Parathyroid adenoma (tissue), 2 donors: ENCODE data around the gene BTN3A1.
A peak's percentile ranks its signal among the peaks of the same experiment; 100 is the strongest.
"Not testable (repeated sequence)": the region's sequence is repeated elsewhere in the genome, so short reads cannot be mapped to it uniquely, and the experiment has no call there.

Experiments used
- H2AFZ ChIP-seq: fragments of 300-600 bp; sonication (generic); one replicate; pipeline ENCODE4 v1.7.0; 2017; ENCODE audit warnings: antibody characterized with exemption, mild to moderate bottlenecking
- H3K27ac ChIP-seq: fragments of 300-600 bp; sonication (generic); one replicate; pipeline ENCODE4 v1.7.0; 2017
- H3K27me3 ChIP-seq: fragments of 300-600 bp; sonication (generic); one replicate; pipeline ENCODE4 v1.7.0; 2017; ENCODE audit warnings: low read length; ENCODE audit not compliant: control insufficient read depth, insufficient read depth
- H3K36me3 ChIP-seq: fragments of 300-600 bp; sonication (generic); one replicate; pipeline ENCODE4 v1.7.0; 2017; ENCODE audit warnings: low read length; ENCODE audit not compliant: control insufficient read depth, insufficient read depth
- H3K4me1 ChIP-seq: fragments of 300-600 bp; sonication (generic); one replicate; pipeline ENCODE4 v1.7.0; 2017; ENCODE audit warnings: control low read depth
- H3K4me2 ChIP-seq: fragments of 300-600 bp; sonication (generic); one replicate; pipeline ENCODE4 v1.7.0; 2017; ENCODE audit warnings: low read length
- H3K4me3 ChIP-seq: fragments of 300-600 bp; sonication (generic); one replicate; pipeline ENCODE4 v1.7.0; 2017; ENCODE audit warnings: low read depth, low read length
- H3K79me2 ChIP-seq: fragments of 300-600 bp; sonication (generic); one replicate; pipeline ENCODE4 v1.7.0; 2017; ENCODE audit warnings: control low read depth
- H3K9ac ChIP-seq: fragments of 300-600 bp; sonication (generic); one replicate; pipeline ENCODE4 v1.7.0; 2017; ENCODE audit warnings: mild to moderate bottlenecking
- H3K9me3 ChIP-seq: fragments of 300-600 bp; sonication (generic); one replicate; pipeline ENCODE4 v1.7.0; 2017; ENCODE audit warnings: low read length; ENCODE audit not compliant: control insufficient read depth
- TF ChIP-seq, protein P1 (sequence below): fragments of 300-600 bp; sonication (generic); IDR thresholded peaks from one replicate; pipeline ENCODE4 v1.7.0; 2017; ENCODE audit warnings: antibody characterized with exemption, mild to moderate bottlenecking
- donor health status: primary hyperparathyroidism.

BTN3A1 gene

DNA sequence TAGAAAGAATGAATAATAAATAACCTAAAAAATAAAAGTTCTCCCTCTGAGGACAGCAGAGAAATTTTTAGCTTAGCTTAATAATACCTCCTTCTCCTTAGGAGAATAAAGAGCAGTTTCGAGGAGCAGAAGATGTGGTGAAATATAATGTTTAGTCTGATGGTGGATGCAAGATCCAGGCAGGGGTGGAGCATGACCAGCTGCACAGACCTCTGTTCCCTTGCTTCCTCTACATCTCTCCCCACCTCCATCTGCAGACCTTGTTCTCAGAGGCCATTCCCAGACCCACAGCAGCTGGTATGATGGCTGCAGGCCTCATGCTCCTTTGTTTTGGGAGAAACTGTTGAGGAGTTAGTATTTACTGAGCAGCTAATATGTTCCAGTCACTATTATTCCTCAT lies 35.6 kb upstream of the BTN3A1 start:
- Histone ChIP-seq H3K4me1 (peaks cover 2% of the 10 kb centered on the region), H3K9ac (no peak overlapping the region), H3K4me2 (no peak overlapping the region), H2AFZ (no peak overlapping the region), H3K36me3 (no peaks in the 10 kb centered on the region), H3K27ac (no peak overlapping the region), H3K4me3 (peak overlapping the region; percentile 27), H3K9me3 (no peaks in the 10 kb centered on the region), H3K27me3 (no peaks in the 10 kb centered on the region), H3K79me2 (no peaks in the 10 kb centered on the region)
- TF ChIP-seq, protein P1, sequence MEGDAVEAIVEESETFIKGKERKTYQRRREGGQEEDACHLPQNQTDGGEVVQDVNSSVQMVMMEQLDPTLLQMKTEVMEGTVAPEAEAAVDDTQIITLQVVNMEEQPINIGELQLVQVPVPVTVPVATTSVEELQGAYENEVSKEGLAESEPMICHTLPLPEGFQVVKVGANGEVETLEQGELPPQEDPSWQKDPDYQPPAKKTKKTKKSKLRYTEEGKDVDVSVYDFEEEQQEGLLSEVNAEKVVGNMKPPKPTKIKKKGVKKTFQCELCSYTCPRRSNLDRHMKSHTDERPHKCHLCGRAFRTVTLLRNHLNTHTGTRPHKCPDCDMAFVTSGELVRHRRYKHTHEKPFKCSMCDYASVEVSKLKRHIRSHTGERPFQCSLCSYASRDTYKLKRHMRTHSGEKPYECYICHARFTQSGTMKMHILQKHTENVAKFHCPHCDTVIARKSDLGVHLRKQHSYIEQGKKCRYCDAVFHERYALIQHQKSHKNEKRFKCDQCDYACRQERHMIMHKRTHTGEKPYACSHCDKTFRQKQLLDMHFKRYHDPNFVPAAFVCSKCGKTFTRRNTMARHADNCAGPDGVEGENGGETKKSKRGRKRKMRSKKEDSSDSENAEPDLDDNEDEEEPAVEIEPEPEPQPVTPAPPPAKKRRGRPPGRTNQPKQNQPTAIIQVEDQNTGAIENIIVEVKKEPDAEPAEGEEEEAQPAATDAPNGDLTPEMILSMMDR: no peak

DNA sequence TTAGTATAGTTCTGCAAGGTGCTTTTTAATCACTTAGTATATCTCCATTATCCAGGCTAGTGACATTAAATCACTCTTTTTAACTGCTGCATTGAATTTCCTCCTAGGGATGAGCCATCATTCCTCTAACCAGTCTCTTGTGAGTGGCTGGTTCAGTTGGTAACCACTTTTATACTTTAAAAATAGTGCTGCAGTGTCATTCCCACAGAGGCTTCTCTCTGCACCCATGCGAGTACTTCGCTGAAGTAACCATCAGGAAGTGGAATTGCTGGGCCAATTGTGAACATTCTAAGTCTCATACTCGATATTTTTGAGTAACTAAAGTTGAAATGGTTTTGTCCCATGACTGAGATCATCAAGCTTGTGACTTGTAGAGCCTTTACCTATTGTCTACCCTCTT lies 35.0 kb upstream of the BTN3A1 start:
- TF ChIP-seq, protein P1: no peak
- H3K27me3 ChIP-seq: no peaks in the 10 kb centered on the region
- no peak overlapping the region for H2AFZ ChIP-seq
- no peaks in the 10 kb centered on the region for H3K36me3 ChIP-seq
- H3K9ac ChIP-seq: no peak overlapping the region
- no peak overlapping the region for H3K27ac ChIP-seq
- H3K4me3 ChIP-seq: no peak overlapping the region
- no peak overlapping the region for H3K4me2 ChIP-seq
- H3K9me3 ChIP-seq: no peaks in the 10 kb centered on the region
- H3K79me2 ChIP-seq: no peaks in the 10 kb centered on the region
- H3K4me1 ChIP-seq: peaks cover 2% of the 10 kb centered on the region

DNA sequence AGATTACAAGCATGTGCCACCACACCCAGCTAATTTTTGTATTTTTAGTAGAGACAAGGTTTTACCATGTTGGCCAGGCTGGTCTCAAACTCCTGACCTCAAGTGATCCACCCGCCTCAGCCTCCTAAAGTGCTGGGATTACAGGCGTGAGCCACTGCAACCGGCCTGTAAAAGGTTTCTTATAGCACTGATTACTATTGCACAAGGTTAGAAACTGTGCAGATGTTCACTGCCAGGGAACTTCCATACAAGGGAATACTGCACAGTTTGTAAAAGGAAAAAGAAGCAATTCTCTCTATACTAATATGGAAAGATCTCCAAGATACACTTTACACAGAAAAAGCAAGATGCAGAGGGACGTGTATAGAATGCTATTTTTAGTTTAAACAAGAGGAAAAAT lies 30.3 kb upstream of the BTN3A1 start:
- H3K4me3 ChIP-seq, H3K27ac ChIP-seq, H3K4me1 ChIP-seq, H3K9me3 ChIP-seq, H2AFZ ChIP-seq, H3K79me2 ChIP-seq, H3K4me2 ChIP-seq, H3K36me3 ChIP-seq, H3K27me3 ChIP-seq, H3K9ac ChIP-seq: not testable (repeated sequence)

DNA sequence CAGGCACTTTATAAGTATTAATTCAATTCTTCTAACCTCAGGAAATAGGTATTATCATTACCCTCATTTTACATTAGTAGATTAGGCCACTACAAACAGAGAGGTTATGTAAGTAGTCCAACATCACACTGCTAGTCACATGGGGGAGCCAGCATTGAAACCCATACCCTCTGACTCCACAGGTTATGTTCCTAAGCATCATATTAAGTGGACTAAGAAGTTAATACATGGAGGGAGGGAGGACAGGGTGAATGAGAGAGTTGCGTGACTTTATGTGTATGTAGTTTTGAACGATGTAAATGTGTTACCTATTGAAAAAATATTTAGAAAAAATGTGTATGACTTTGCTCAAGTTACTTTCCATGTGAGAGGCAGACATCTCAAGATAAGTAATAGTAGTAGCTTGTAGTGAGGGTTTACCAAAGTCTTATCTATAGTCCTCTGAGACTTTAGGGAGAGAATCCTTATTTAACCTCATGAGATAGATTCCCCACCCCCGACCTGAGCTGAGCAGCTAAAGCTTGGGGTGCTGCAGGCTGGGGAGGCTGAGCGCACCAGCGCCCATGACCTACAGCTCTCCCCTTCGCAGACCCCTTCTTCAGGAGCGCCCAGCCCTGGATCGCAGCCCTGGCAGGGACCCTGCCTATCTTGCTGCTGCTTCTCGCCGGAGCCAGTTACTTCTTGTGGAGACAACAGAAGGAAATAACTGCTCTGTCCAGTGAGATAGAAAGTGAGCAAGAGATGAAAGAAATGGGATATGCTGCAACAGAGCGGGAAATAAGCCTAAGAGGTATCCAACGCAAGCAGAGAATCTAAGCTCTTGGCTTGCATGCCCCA lies 29.5 kb upstream of the BTN3A1 start:
- no peaks in the 10 kb centered on the region for H3K4me1 ChIP-seq
- H3K4me3 ChIP-seq: no peak overlapping the region
- no peaks in the 10 kb centered on the region for H3K9me3 ChIP-seq
- H2AFZ ChIP-seq: no peak overlapping the region
- no peaks in the 10 kb centered on the region for H3K36me3 ChIP-seq
- no peaks in the 10 kb centered on the region for H3K27me3 ChIP-seq
- H3K27ac ChIP-seq: no peak overlapping the region
- no peak overlapping the region for H3K4me2 ChIP-seq
- no peaks in the 10 kb centered on the region for H3K79me2 ChIP-seq
- no peak overlapping the region for H3K9ac ChIP-seq
- TF ChIP-seq, protein P1: no peak

DNA sequence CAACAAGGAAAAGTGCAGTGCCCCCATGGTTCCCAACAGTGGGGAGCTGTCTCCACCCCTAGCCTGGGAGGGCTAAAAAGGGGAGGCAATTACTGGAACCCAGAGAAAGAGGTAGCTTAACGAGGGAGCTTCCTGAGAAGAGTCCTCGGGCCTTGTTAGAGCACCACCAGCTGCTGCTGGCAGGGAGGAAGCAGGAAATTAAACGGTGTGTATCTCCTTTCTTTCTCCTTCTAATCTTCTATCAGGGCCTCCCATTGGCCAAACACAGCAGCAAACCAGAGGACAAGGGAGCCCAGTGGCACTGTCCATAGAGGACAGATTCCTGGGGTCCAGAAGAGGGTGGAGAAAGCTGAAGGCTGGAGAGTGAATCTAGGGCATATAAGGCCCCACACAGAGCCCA lies 26.8 kb upstream of the BTN3A1 start:
- no peaks in the 10 kb centered on the region for H3K36me3 ChIP-seq
- H3K9me3 ChIP-seq: no peaks in the 10 kb centered on the region
- H3K9ac ChIP-seq: no peak overlapping the region
- H2AFZ ChIP-seq: no peak overlapping the region
- TF ChIP-seq, protein P1: no peak
- H3K4me2 ChIP-seq: no peak overlapping the region
- H3K27ac ChIP-seq: no peak overlapping the region
- no peaks in the 10 kb centered on the region for H3K27me3 ChIP-seq
- no peaks in the 10 kb centered on the region for H3K4me1 ChIP-seq
- no peaks in the 10 kb centered on the region for H3K79me2 ChIP-seq
- H3K4me3 ChIP-seq: no peak overlapping the region
